ENCODE data around the gene BCAN.

GRCh38 chr1:156682166-156682890, 40.4 kb downstream of the BCAN start:
- no peak for TF ChIP-seq CTCF (IDR thresholded peaks at IDR 0.05)
- no peak for TF ChIP-seq POLR2A (IDR thresholded peaks at IDR 0.05)
